HG03378 (cell line): Measurements from ENCODE around the gene SLC12A3.

Experiments used
- ATAC-seq: cut with Tn5 transposase; IDR thresholded peaks from one replicate; pipeline ENCODE4 v1.9.1; 2021; ENCODE audit warnings: mild to moderate bottlenecking, moderate library complexity; ENCODE audit not compliant: unreplicated experiment

The SLC12A3 gene

DNA sequence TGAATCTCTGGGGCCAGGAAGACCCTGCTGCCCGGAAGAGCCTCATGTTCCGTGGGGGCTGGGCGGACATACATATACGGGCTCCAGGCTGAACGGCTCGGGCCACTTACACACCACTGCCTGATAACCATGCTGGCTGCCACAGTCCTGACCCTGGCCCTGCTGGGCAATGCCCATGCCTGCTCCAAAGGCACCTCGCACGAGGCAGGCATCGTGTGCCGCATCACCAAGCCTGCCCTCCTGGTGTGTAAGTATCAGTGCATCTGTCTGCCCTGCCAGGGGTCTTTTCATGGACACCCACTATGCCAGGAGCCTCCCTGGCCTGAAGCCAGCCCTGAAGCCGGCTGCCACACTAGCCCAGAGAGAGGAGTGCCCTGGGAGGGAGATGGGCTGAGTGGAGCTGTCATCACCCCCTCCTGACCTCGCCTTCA, 96.9 kb downstream of the SLC12A3 start, which contains the start of gene CETP:
Gene CETP (plus strand): TSS at position 100 of the 431 bp plus-strand sequence. CDS start 30 bp downstream, at position 130.
- ATAC-seq, result no peak

DNA sequence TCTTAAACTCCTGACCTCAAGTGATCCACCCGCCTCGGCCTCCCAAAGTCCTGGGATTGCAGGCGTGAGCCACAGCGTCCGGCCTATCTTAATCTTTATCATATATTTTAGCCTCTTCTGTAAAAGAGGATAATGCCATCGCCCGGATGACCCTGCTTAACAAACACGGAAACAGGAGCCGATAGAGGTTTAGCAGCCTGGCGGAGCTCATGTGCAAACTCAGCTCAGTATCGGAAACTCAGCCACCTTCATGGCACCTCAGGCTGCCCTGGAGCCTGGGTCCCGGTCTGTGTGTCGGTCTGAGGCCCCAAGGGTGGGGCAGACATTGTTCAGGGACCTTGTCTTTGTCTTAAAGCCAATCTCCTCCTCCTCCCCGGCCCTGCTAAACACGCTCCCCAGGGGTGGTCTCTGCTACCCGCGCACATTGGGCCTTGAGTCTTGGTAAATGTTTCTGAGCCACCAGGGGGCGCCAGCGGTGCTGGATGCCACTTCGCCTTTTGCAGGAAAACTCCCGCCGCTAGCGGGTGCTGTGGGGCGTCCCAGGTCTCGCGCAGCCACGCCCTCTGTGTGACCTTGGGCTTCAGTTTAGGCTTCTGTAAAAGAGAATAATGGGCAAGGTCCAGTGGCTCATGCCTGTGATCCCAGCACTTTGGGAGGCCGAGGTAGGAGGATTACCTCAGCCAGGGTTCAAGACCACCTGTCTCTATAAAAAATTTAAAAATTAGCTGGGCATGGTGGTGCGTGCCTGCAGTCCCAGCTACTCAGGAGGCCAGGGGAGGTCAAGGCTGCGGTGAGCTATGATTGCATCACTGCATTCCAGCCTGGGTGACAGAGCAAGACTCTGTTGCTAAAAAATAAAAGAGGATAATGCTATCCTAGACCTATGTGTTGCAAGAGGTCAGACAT, 99.5 kb downstream of the SLC12A3 start:
- peak; percentile 75 for ATAC-seq
